CD14-positive monocyte (primary cell): ENCODE results near the gene HAPLN1. TPM values are rescaled to one million over a fixed set of nuclear protein-coding genes. Genes with fewer than 3 reads are reported as not detected.

Experiments used
- DNase-seq, 3 donors: peaks; one replicate each; pipeline ENCODE4 v3.0.0-alpha.2; 2011 to 2022
- H2AFZ ChIP-seq: 2 replicates; pipeline ENCODE4 v1.6.0; 2012; ENCODE audit warnings: mild to moderate bottlenecking, low read depth, low read length, inconsistent platforms; ENCODE audit not compliant: insufficient read depth, poor library complexity, severe bottlenecking
- H3K27ac ChIP-seq, 2 donors: 1 replicate in 1 of 2; 2 replicates in 1 of 2; pipeline ENCODE4 v1.5.1; 2012 to 2013; ENCODE audit warnings: low read length in 2 of 2, control low read depth in 1 of 2, inconsistent platforms in 1 of 2, low read depth in 1 of 2, mild to moderate bottlenecking in 1 of 2
- H3K27me3 ChIP-seq, 2 donors: one replicate each; pipeline versions ENCODE4 v1.6.0 to v1.6.1; 2011 to 2013; ENCODE audit warnings: low read length in 2 of 2; ENCODE audit not compliant: control insufficient read depth in 2 of 2, insufficient read depth in 2 of 2
- H3K36me3 ChIP-seq, 2 donors: replicated peaks in 1 of 2; 1 replicate in 1 of 2; 2 replicates in 1 of 2; pipeline versions ENCODE4 v1.5.1 to v1.6.1; 2012 to 2013; ENCODE audit warnings: low read length in 2 of 2, control low read depth in 1 of 2, inconsistent platforms in 1 of 2, mild to moderate bottlenecking in 1 of 2; ENCODE audit not compliant: insufficient read depth in 2 of 2, control insufficient read depth in 1 of 2
- H3K4me1 ChIP-seq, 2 donors: 1 replicate in 1 of 2; 2 replicates in 1 of 2; pipeline versions ENCODE4 v1.5.1 to v1.6.1; 2012 to 2013; ENCODE audit warnings: low read length in 2 of 2, control low read depth in 1 of 2, inconsistent platforms in 1 of 2, mild to moderate bottlenecking in 1 of 2, moderate library complexity in 1 of 2; ENCODE audit not compliant: insufficient read depth in 2 of 2, control insufficient read depth in 1 of 2
- H3K4me2 ChIP-seq: replicated peaks from 2 replicates; pipeline ENCODE3; 2012; ENCODE audit warnings: low read length, moderate library complexity, mild to moderate bottlenecking; ENCODE audit not compliant: poor library complexity, severe bottlenecking; ENCODE audit errors: extremely low read depth
- H3K4me3 ChIP-seq, 3 experiments: fragments of 200-600 bp in 1 of 3; sonication (generic) in 1 of 3; replicated peaks in 1 of 3; 1 replicate in 2 of 3; 2 replicates in 1 of 3; pipeline ENCODE4 v1.5.1; 2011 to 2013; ENCODE audit warnings: low read length in 3 of 3, mild to moderate bottlenecking in 3 of 3, control low read depth in 2 of 3, low read depth in 2 of 3, inconsistent platforms in 1 of 3, moderate library complexity in 1 of 3
- H3K79me2 ChIP-seq: 2 replicates; pipeline ENCODE4 v1.6.0; 2012; ENCODE audit warnings: mild to moderate bottlenecking, control low read depth, inconsistent platforms, low read length, moderate library complexity; ENCODE audit not compliant: insufficient read depth
- H3K9ac ChIP-seq: 2 replicates; pipeline ENCODE4 v1.6.0; 2017; ENCODE audit warnings: low read length, mild to moderate bottlenecking; ENCODE audit not compliant: insufficient read depth, poor library complexity, severe bottlenecking
- H3K9me3 ChIP-seq, 2 donors: replicated peaks in 1 of 2; 1 replicate in 1 of 2; 2 replicates in 1 of 2; pipeline versions ENCODE4 v1.5.1 to v1.6.1; 2012 to 2013; ENCODE audit warnings: low read length in 2 of 2, control low read depth in 1 of 2; ENCODE audit not compliant: control insufficient read depth in 1 of 2, insufficient read depth in 1 of 2
- H4K20me1 ChIP-seq: 2 replicates; pipeline ENCODE4 v1.6.0; 2012; ENCODE audit warnings: mild to moderate bottlenecking, low read length, control low read depth, moderate library complexity; ENCODE audit not compliant: insufficient read depth
- H3K27ac Mint-ChIP-seq, 7 donors: one replicate each; pipeline ENCODE4 v1.8.0; 2020; ENCODE audit warnings: mild to moderate bottlenecking in 7 of 7, mixed read lengths in 7 of 7, moderate library complexity in 6 of 7, inconsistent platforms in 2 of 7
- H3K27me3 Mint-ChIP-seq, 3 donors: one replicate each; pipeline ENCODE4 v1.8.0; 2021 to 2022; ENCODE audit warnings: low read depth in 3 of 3, mild to moderate bottlenecking in 3 of 3, mixed read lengths in 3 of 3, moderate library complexity in 3 of 3, inconsistent platforms in 1 of 3
- H3K36me3 Mint-ChIP-seq, 2 donors: one replicate each; pipeline ENCODE4 v1.8.0; 2020; ENCODE audit warnings: mixed read lengths in 2 of 2, inconsistent platforms in 1 of 2, mild to moderate bottlenecking in 1 of 2
- H3K4me1 Mint-ChIP-seq: one replicate; pipeline ENCODE4 v1.8.0; 2020; ENCODE audit warnings: mild to moderate bottlenecking, mixed read lengths
- H3K4me3 Mint-ChIP-seq, 2 donors: one replicate each; pipeline ENCODE4 v1.8.0; 2020; ENCODE audit warnings: mild to moderate bottlenecking in 2 of 2, mixed read lengths in 2 of 2, moderate library complexity in 1 of 2
- H3K9me3 Mint-ChIP-seq, 7 donors: one replicate each; pipeline ENCODE4 v1.8.0; 2020 to 2022; ENCODE audit warnings: mixed read lengths in 7 of 7, mild to moderate bottlenecking in 6 of 7, moderate library complexity in 6 of 7, inconsistent platforms in 2 of 7
- CTCF ChIP-seq: fragments of 200-600 bp; IDR thresholded peaks from one replicate; pipeline ENCODE4 v1.8.0; 2022; ENCODE audit warnings: antibody characterized with exemption, mild to moderate bottlenecking
- WGBS: methylation state at CpG from one replicate; pipeline ENCODE4 v1.1.5; 2013; ENCODE audit warnings: missing lambda C conversion rate; ENCODE audit not compliant: insufficient coverage; 5-methylcytosine and 5-hydroxymethylcytosine counted together
- intact Hi-C, 2 donors: fragments of 100-400 bp; cut with micrococcal nuclease; formaldehyde crosslinking; loops; one replicate each; pipeline versions ENCODE4 v1.15.0 to v1.15.1; 2023
- polyA plus RNA-seq, 3 donors: library from polyadenylated mRNA; depleted of rRNA in 1 of 3; unstranded in 2 of 3; stranded (reverse) in 1 of 3; fragments of 300-500 nt in 2 of 3; fragments of >200 nt in 1 of 3; fragmentation: Illumina TruSeq in 2 of 3; gene quantifications; 1 replicate in 2 of 3; 2 replicates in 1 of 3; pipeline ENCODE4 v1.2.3, GENCODE V29; 2012 to 2021

HAPLN1 gene
- polyA plus RNA-seq, 3 donors = not detected

- Histone ChIP-seq H3K4me1 (no peaks in the 10 kb centered on the region), H3K27ac (no peak overlapping the region), H3K27me3 (peaks cover 36 to 65% of the 10 kb centered on the region in 2 donors), H4K20me1 (no peaks in the 10 kb centered on the region), H2AFZ (no peak overlapping the region), H3K9me3 (no peaks in the 10 kb centered on the region), H3K4me2 (no peak overlapping the region), H3K9ac (no peak overlapping the region), H3K36me3 (no peaks in the 10 kb centered on the region), H3K4me3 (no peak overlapping the region), H3K79me2 (no peaks in the 10 kb centered on the region)
- Mint-ChIP-seq H3K27ac (no peak overlapping the region), H3K9me3 (peaks cover 0 to 11% (median 2%) of the 10 kb centered on the region in 7 donors), H3K36me3 (no peaks in the 10 kb centered on the region), H3K4me1 (peaks cover 4% of the 10 kb centered on the region), H3K27me3 (peaks cover 11 to 57% (median 37%) of the 10 kb centered on the region in 3 donors), H3K4me3 (no peak overlapping the region)
- no peak for TF ChIP-seq CTCF
- intact Hi-C loops = no loop called here
- DNase-seq = no peak
- WGBS = no CpG with 5 or more reads among the region's 3 CpGs
Measured at GRCh38 chr5:83662558-83662957, 58.1 kb downstream of the HAPLN1 start.

GRCh38 chr5:83657807-83658525, 62.7 kb downstream of the HAPLN1 start:
- peaks cover 0 to 8% (median 0%) of the 10 kb centered on the region in 7 donors for H3K9me3 Mint-ChIP-seq

More at GRCh38 chr5:83657807-83658525, 62.7 kb downstream of the HAPLN1 start:
- H3K27ac ChIP-seq = no peak overlapping the region
- no peaks in the 10 kb centered on the region for H4K20me1 ChIP-seq
- no peaks in the 10 kb centered on the region for H3K36me3 ChIP-seq
- no peaks in the 10 kb centered on the region for H3K79me2 ChIP-seq
- H2AFZ ChIP-seq = no peak overlapping the region
- H3K27me3 ChIP-seq = peaks cover 26 to 53% of the 10 kb centered on the region in 2 donors
- H3K4me1 Mint-ChIP-seq = peaks cover 4% of the 10 kb centered on the region
- H3K4me3 ChIP-seq = no peak overlapping the region
- no peak overlapping the region for H3K9ac ChIP-seq
- no peak overlapping the region for H3K4me3 Mint-ChIP-seq
- H3K27me3 Mint-ChIP-seq = peaks cover 8 to 43% (median 26%) of the 10 kb centered on the region in 3 donors
- H3K36me3 Mint-ChIP-seq = no peaks in the 10 kb centered on the region
- H3K4me2 ChIP-seq = no peak overlapping the region
- H3K9me3 ChIP-seq = no peaks in the 10 kb centered on the region
- WGBS = no CpG with 5 or more reads among the region's 1 CpG
- intact Hi-C loops = no loop called here
- H3K27ac Mint-ChIP-seq = no peak overlapping the region
- DNase-seq = no peak
- TF ChIP-seq CTCF = no peak
- H3K4me1 ChIP-seq = no peaks in the 10 kb centered on the region
